ENCODE data around the gene ATP5ME.

DNA sequence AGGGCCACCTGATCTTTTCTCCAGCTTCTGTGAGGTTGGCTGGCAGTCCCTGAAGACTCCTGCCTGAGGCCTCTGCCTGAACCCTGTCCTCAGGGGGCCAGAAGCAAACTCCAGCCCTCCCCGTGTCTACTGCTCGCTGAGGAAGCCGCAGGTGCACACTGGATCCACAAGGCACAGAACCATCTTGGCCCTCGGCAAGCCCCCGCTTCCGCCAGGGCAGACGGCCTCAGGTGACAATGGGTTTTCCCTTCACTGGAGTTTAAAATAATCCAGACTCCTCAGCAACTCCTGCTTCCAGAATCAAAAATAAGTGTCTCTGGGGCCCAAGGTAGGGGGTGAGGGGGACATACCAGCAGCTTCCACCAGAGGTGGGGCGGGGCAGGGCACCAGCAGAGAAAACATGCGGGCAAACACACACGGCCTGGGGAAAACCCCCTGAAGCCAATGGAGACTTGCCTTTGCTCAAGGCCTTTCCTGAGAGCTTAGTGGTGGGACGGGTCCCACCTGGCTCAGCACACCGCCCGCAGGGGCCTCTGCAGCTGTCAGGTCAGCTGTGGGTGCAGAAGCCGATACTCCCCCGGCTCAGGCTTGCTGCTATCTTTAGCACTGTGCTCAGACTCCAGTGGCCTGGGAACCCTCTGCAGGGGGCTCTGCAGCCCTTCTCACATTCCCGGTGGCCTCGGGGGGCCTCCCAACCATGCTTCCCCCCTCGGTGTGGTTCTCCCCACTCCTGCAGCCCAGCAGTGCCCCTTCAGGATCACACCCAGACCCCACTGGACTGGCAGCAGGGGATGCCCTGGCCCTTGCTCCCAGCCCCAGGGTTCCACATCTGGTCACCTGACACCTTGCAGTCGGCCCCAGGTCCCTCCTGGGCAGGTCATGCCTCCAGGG is 2.1 kb upstream of the ATP5ME start:
- TF ChIP-seq CTCF (IDR thresholded peaks at IDR 0.05; ENCODE audit: insufficient read depth, low read length) (no peak), GABPA (IDR thresholded peaks at IDR 0.05; ENCODE audit: low read depth) (no peak), POLR2AphosphoS5 (IDR thresholded peaks at IDR 0.05; ENCODE audit: low read depth) (no peak), REST (IDR thresholded peaks at IDR 0.05; ENCODE audit: insufficient replicate concordance, low read depth) (no peak)
